ENCODE results near the gene PCED1B.
A peak's percentile ranks its signal among the peaks of the same experiment; 100 is the strongest.

The PCED1B gene

DNA sequence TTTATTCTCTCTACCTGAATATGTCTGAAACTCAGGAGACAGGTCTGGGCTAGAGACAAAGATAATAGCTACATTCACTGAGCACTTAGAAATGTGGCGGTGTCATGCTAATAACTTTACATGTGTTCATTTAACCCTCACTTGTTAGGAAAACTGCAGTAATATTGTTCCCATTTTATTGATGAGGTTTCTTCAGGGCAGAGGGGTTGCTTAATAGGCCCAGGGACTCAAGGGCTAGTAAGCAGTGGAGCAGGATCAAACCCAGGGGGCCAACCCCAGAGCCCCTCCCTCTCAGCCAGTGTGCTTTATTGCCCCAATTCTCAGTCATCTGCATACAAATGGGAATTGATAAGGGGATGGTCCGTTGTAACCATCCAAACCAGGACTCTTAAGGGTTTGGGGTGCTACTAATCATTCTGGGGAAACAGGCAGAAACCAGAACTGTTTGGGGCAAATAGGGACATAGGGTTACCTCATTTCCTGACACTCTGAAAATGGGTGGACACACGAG is 143.2 kb downstream of the PCED1B start:
- no peaks in the 10 kb centered on the region for H3K9me3 Mint-ChIP-seq
- TF ChIP-seq, protein P1, sequence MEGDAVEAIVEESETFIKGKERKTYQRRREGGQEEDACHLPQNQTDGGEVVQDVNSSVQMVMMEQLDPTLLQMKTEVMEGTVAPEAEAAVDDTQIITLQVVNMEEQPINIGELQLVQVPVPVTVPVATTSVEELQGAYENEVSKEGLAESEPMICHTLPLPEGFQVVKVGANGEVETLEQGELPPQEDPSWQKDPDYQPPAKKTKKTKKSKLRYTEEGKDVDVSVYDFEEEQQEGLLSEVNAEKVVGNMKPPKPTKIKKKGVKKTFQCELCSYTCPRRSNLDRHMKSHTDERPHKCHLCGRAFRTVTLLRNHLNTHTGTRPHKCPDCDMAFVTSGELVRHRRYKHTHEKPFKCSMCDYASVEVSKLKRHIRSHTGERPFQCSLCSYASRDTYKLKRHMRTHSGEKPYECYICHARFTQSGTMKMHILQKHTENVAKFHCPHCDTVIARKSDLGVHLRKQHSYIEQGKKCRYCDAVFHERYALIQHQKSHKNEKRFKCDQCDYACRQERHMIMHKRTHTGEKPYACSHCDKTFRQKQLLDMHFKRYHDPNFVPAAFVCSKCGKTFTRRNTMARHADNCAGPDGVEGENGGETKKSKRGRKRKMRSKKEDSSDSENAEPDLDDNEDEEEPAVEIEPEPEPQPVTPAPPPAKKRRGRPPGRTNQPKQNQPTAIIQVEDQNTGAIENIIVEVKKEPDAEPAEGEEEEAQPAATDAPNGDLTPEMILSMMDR (IDR thresholded peaks at IDR 0.05) = no peak
- peaks cover 31% of the 10 kb centered on the region for H3K4me1 Mint-ChIP-seq
- no peaks in the 10 kb centered on the region for H3K27me3 Mint-ChIP-seq (ENCODE audit: low read depth, poor library complexity)
- DNase-seq = no peak
- no peaks in the 10 kb centered on the region for H3K36me3 Mint-ChIP-seq (ENCODE audit: low read depth)
- no peak overlapping the region for H3K4me3 Mint-ChIP-seq
- H3K27ac Mint-ChIP-seq = peak overlapping the region; percentile 83

DNA sequence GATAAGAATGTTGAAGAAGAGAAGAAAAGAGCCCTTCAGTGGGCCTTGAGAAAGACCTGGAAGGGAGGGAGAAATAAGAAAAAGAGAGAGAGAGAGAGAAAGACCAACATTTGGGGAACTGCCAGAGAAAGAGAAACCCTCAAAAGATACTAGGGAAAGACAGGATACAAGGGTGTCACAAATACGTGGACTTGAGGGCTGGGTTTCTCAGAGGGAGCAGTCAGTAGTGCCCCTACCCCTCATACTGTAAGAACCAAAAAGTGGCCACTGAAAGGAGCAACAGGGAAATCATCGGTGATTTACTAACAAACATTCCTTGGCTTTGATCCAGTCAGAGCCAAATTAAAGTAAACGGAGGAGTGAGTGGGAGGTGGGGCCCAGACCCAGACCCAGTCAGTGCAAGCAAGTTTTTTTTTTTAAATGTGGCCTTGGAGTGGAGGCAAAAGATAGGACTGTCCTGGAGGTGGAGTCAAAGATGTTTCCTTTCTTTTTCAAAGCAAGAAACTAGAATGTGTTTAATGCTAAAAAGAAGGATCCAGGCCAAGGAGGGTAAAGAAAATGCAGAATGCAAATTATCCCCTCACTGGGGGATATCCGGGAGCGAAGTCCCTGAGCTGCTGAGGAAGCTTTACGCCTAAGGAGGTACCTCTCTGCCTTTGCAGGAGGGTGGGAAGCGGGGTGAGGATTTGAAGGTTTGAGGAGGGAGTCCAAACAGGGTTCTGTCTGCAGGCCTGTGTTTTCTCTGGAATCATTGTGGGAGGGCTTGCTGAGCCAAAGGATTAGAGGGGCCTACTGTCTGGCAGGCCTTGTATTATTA is 143.8 kb downstream of the PCED1B start:
- no peak for DNase-seq
- peak overlapping the region; percentile 30 for H3K4me3 Mint-ChIP-seq
- peaks cover 31% of the 10 kb centered on the region for H3K4me1 Mint-ChIP-seq

DNA sequence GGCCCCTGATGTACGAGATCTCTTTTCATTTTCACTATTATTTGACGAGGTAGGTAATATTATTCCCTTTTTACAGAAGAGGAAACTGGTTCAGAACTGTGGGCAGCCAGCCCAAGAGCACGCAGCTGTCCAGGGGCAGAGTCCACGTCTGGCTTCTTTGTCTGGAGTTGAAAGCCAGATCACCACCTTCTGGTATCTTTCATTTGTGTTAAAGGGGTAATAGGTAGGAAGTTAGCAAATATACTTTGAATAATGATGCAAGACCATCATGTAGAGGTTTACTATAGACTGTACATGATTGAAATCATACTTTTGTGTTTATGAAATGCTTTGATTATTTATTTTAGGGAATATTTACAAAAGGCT is 144.4 kb downstream of the PCED1B start:
- Mint-ChIP-seq H3K27me3 (ENCODE audit: low read depth, poor library complexity) (no peaks in the 10 kb centered on the region), H3K4me1 (peaks cover 31% of the 10 kb centered on the region), H3K9me3 (no peaks in the 10 kb centered on the region), H3K27ac (peak overlapping the region; percentile 83), H3K36me3 (ENCODE audit: low read depth) (no peaks in the 10 kb centered on the region), H3K4me3 (no peak overlapping the region)
- TF ChIP-seq, protein P1 (IDR thresholded peaks at IDR 0.05) = no peak
- DNase-seq = no peak

More for the DNA sequence above, 143.8 kb downstream of the PCED1B start:
- no peaks in the 10 kb centered on the region for H3K36me3 Mint-ChIP-seq (ENCODE audit: low read depth)
- TF ChIP-seq, protein P1 (IDR thresholded peaks at IDR 0.05) = no peak
- peak overlapping the region; percentile 83 for H3K27ac Mint-ChIP-seq
- H3K27me3 Mint-ChIP-seq (ENCODE audit: low read depth, poor library complexity) = no peaks in the 10 kb centered on the region
- H3K9me3 Mint-ChIP-seq = no peaks in the 10 kb centered on the region

DNA sequence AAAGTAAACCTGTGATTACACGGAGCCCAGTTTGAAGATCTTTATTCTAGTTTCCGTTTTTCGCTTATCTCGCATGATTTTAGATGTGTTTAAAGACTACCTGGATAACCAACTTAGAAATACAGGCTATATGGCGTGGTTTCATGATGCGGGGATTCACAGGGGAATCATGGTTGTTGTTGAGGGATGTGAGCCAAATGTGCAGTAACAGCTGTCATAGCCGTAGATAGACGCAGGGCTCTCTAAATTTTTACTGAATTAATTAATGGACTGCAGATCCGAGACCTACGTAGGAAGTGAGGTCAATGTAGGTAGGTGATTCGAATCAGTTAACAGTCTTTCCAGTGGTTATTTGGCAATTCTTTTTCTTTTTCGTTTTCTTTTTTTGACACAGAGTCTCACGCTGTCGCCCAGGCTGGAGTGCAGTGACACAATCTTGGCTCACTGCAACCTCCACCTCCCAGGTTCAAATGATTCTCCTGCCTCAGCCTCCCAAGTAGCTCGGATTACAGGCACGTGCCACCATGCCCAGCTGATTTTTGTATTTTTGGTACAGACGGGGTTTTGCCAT is 145.2 kb downstream of the PCED1B start:
- Mint-ChIP-seq H3K4me3 (no peak overlapping the region), H3K27ac (no peak overlapping the region), H3K9me3 (no peaks in the 10 kb centered on the region), H3K4me1 (peaks cover 31% of the 10 kb centered on the region), H3K27me3 (ENCODE audit: low read depth, poor library complexity) (no peaks in the 10 kb centered on the region), H3K36me3 (ENCODE audit: low read depth) (no peaks in the 10 kb centered on the region)
- DNase-seq = no peak
- TF ChIP-seq, protein P1 (IDR thresholded peaks at IDR 0.05) = no peak

DNA sequence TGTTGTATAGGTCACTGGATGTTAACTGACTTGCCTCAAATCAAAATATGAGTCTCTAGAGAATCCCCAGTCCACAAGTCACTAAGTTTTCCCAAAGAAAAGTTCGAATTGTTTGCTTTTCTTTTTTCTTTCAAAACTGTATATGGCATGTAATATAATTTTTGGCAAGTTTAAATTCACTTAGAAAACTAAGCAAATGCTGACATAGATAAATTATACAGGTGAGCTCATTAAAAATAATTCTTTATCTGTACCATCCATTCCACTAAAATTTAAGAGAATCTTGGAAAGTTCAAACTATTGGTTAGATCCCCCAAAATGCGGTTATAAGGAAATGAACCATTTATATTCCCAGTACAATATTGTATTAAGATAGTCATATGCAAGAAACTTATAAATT is 145.9 kb downstream of the PCED1B start:
- TF ChIP-seq, protein P1 (IDR thresholded peaks at IDR 0.05) = no peak
- H3K36me3 Mint-ChIP-seq (ENCODE audit: low read depth) = no peaks in the 10 kb centered on the region
- H3K4me3 Mint-ChIP-seq = no peak overlapping the region
- H3K9me3 Mint-ChIP-seq = no peaks in the 10 kb centered on the region
- H3K4me1 Mint-ChIP-seq = peaks cover 31% of the 10 kb centered on the region
- DNase-seq = no peak
- no peak overlapping the region for H3K27ac Mint-ChIP-seq
- H3K27me3 Mint-ChIP-seq (ENCODE audit: low read depth, poor library complexity) = no peaks in the 10 kb centered on the region

Measured in nephron progenitor cell (in vitro differentiated cells).